ENCODE data around the gene DVL3.

DNA sequence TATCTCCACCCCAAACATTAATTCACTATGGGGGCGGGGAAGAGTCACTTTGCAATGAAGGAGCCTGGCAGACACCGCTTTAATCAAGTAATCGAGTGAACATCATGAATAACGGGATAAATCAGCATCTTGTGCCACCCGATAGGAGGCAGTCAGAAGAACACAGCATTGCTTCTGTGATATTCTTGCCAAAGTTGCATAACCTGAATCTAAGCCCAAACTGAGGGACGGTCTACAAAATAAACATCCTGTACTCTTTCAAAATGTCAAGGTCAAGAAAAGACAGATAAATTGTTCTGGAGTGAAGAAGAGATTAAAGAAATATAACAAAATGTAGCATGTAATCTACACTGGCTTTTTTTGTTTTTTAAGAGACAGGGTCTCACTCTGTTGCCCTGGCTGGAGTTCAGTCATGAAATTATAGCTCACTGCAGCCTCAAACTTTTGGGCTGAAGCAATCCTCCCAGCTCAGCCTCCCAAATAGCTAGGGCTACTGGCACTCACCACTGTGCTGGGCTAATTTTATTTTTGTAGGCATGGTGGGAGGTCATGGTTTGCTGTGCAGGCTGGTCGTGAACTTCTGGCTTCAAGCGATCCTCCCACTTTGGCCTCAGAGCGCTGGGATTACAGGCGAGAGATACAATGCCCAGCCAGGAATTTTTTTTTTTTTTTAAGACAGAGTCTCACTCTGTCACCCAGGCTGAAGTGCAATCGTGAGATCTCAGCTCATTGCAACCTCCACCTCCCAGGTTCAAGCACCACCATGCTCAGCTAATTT is 54.2 kb downstream of the DVL3 start:
- no peak for TF ChIP-seq POLR2A (IDR thresholded peaks at IDR 0.05; ENCODE audit: extremely low read depth, insufficient read length)
- TF ChIP-seq, protein P1, sequence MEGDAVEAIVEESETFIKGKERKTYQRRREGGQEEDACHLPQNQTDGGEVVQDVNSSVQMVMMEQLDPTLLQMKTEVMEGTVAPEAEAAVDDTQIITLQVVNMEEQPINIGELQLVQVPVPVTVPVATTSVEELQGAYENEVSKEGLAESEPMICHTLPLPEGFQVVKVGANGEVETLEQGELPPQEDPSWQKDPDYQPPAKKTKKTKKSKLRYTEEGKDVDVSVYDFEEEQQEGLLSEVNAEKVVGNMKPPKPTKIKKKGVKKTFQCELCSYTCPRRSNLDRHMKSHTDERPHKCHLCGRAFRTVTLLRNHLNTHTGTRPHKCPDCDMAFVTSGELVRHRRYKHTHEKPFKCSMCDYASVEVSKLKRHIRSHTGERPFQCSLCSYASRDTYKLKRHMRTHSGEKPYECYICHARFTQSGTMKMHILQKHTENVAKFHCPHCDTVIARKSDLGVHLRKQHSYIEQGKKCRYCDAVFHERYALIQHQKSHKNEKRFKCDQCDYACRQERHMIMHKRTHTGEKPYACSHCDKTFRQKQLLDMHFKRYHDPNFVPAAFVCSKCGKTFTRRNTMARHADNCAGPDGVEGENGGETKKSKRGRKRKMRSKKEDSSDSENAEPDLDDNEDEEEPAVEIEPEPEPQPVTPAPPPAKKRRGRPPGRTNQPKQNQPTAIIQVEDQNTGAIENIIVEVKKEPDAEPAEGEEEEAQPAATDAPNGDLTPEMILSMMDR (IDR thresholded peaks at IDR 0.05; ENCODE audit: low read depth, low read length) = no peak
- TF ChIP-seq, protein P2, sequence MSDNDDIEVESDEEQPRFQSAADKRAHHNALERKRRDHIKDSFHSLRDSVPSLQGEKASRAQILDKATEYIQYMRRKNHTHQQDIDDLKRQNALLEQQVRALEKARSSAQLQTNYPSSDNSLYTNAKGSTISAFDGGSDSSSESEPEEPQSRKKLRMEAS (IDR thresholded peaks at IDR 0.05; ENCODE audit: low read depth, low read length) = no peak
- no peak for TF ChIP-seq MYC (IDR thresholded peaks at IDR 0.05; ENCODE audit: low read depth, low read length)
